ENCODE results near the gene ZCCHC14. TPM values are rescaled to one million over a fixed set of nuclear protein-coding genes. Genes with fewer than 3 reads are reported as not detected.

The ZCCHC14 gene
- total and polyA plus RNA-seq, 2 of the 13 experiments (the other 11 are each of a cell fraction or from before 2014, with no cell fraction given): 12.4 to 12.5 TPM

DNA sequence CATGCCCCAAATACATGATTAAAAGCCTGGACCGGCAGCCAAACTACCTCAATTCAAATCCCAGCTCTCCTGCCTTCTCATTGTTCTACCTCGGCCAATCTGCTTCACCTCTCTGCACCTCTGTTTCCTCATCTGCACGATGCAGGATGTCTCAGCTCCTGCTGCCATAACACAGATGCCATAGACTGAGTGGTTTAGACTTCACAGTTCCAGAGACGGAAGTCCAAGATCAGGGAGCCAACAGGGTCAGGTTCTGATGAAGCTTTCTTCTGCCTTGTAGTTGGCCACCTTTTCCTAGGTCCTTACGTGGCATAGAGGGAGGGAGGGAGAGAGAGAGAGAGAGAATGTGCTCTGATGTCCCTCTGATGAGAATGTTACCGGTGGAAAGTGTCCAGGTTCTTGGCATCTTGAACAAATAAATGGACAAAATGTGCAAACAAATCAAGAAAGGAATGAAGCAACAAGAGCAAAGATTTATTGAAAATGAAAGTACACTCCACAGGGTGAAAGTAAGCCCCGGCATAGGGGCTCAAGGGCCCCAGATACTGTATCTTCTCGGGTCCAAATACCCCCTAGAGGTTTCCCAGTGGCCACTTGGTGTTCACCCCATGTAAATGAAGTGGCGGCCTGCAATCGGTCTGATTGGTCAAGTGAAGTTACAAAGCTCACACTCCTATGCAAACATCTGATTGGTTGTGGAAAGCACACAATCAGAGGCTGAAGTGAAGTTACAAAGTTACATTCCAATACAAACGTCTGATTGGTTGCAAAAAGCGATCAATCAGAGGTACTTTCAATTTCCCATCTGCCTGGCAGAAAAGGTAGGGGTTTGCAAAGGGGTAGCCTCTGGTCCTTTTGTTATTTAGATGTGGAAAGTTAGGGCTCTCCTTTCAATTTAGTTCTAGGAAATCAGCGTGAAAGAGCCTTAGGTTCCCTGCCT is 43.3 kb upstream of the ZCCHC14 start (continued):
- TF ChIP-seq, protein P1, sequence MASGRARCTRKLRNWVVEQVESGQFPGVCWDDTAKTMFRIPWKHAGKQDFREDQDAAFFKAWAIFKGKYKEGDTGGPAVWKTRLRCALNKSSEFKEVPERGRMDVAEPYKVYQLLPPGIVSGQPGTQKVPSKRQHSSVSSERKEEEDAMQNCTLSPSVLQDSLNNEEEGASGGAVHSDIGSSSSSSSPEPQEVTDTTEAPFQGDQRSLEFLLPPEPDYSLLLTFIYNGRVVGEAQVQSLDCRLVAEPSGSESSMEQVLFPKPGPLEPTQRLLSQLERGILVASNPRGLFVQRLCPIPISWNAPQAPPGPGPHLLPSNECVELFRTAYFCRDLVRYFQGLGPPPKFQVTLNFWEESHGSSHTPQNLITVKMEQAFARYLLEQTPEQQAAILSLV (CRISPR knock-in tag; IDR thresholded peaks at IDR 0.05; ENCODE audit: borderline replicate concordance): peak; percentile 43; the same call in 1 of the 2 replicates
- TF ChIP-seq ZNF160 (CRISPR knock-in tag; IDR thresholded peaks at IDR 0.05): 0 out of 2 replicates have a peak, but pooled peaks have one; percentile 44
- TF ChIP-seq ETV6 (CRISPR knock-in tag; conservative IDR thresholded peaks at IDR 0.05): no peak
- TF ChIP-seq SNAPC2 (CRISPR knock-in tag; IDR thresholded peaks at IDR 0.05): peak; percentile 94; the same call in 1 of the 2 replicates
- TF ChIP-seq ZKSCAN8 (CRISPR knock-in tag; IDR thresholded peaks at IDR 0.05; ENCODE audit: borderline replicate concordance): no peak
- 0 out of 2 replicates have a peak, but pooled peaks have one; percentile 30 for TF ChIP-seq ZNF205 (CRISPR knock-in tag; IDR thresholded peaks at IDR 0.05)
- 0 out of 2 replicates have a peak, but pooled peaks have one; percentile 29 for TF ChIP-seq BCL6 (CRISPR knock-in tag; IDR thresholded peaks at IDR 0.05)
- TF ChIP-seq ZNF7 (CRISPR knock-in tag; IDR thresholded peaks at IDR 0.05): no peak
- TF ChIP-seq, protein P2, sequence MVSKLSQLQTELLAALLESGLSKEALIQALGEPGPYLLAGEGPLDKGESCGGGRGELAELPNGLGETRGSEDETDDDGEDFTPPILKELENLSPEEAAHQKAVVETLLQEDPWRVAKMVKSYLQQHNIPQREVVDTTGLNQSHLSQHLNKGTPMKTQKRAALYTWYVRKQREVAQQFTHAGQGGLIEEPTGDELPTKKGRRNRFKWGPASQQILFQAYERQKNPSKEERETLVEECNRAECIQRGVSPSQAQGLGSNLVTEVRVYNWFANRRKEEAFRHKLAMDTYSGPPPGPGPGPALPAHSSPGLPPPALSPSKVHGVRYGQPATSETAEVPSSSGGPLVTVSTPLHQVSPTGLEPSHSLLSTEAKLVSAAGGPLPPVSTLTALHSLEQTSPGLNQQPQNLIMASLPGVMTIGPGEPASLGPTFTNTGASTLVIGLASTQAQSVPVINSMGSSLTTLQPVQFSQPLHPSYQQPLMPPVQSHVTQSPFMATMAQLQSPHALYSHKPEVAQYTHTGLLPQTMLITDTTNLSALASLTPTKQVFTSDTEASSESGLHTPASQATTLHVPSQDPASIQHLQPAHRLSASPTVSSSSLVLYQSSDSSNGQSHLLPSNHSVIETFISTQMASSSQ (IDR thresholded peaks at IDR 0.05; ENCODE audit: low read depth): 0 out of 2 replicates have a peak, but pooled peaks have one; percentile 19
- TF ChIP-seq, protein P2 (CRISPR knock-in tag; IDR thresholded peaks at IDR 0.05; ENCODE audit: borderline replicate concordance): 0 out of 2 replicates have a peak, but pooled peaks have one; percentile 37
- TF ChIP-seq WIZ (CRISPR knock-in tag; IDR thresholded peaks at IDR 0.05): peak; percentile 80; the same call in 1 of the 2 replicates
- TF ChIP-seq, protein P3, sequence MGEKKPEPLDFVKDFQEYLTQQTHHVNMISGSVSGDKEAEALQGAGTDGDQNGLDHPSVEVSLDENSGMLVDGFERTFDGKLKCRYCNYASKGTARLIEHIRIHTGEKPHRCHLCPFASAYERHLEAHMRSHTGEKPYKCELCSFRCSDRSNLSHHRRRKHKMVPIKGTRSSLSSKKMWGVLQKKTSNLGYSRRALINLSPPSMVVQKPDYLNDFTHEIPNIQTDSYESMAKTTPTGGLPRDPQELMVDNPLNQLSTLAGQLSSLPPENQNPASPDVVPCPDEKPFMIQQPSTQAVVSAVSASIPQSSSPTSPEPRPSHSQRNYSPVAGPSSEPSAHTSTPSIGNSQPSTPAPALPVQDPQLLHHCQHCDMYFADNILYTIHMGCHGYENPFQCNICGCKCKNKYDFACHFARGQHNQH (CRISPR knock-in tag; IDR thresholded peaks at IDR 0.05): peak; percentile 39; the same call in 1 of the 2 replicates
- TF ChIP-seq TEAD2 (CRISPR knock-in tag; IDR thresholded peaks at IDR 0.05): no peak
- no peak for TF ChIP-seq BHLHE40 (IDR thresholded peaks at IDR 0.05; ENCODE audit: low read length)
- TF ChIP-seq ZNF670 (CRISPR knock-in tag; IDR thresholded peaks at IDR 0.05; ENCODE audit: borderline replicate concordance): no peak
- TF ChIP-seq MIER3 (CRISPR knock-in tag; IDR thresholded peaks at IDR 0.05; ENCODE audit: borderline replicate concordance): no peak
- TF ChIP-seq, protein P4, sequence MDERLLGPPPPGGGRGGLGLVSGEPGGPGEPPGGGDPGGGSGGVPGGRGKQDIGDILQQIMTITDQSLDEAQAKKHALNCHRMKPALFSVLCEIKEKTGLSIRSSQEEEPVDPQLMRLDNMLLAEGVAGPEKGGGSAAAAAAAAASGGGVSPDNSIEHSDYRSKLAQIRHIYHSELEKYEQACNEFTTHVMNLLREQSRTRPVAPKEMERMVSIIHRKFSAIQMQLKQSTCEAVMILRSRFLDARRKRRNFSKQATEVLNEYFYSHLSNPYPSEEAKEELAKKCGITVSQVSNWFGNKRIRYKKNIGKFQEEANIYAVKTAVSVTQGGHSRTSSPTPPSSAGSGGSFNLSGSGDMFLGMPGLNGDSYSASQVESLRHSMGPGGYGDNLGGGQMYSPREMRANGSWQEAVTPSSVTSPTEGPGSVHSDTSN (CRISPR knock-in tag; IDR thresholded peaks at IDR 0.05): peak; percentile 56; the same call in 1 of the 2 replicates
- TF ChIP-seq, protein P5, sequence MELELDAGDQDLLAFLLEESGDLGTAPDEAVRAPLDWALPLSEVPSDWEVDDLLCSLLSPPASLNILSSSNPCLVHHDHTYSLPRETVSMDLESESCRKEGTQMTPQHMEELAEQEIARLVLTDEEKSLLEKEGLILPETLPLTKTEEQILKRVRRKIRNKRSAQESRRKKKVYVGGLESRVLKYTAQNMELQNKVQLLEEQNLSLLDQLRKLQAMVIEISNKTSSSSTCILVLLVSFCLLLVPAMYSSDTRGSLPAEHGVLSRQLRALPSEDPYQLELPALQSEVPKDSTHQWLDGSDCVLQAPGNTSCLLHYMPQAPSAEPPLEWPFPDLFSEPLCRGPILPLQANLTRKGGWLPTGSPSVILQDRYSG (CRISPR knock-in tag; IDR thresholded peaks at IDR 0.05): no peak
- no peak for TF ChIP-seq ZFP37 (CRISPR knock-in tag; IDR thresholded peaks at IDR 0.05; ENCODE audit: borderline replicate concordance)

Data from HepG2 (cell line).